Articular chondrocyte of knee joint (primary cell): ENCODE measurements around the gene XRN2. TPM values are rescaled to one million over a fixed set of nuclear protein-coding genes. Genes with fewer than 3 reads are reported as not detected.

Source experiments
- small RNA-seq: library from RNA; depleted of rRNA; stranded (forward); fragments of <200 nt; gene quantifications from one replicate; pipeline ENCODE3, GENCODE V24; 2012
- total RNA-seq: library from RNA; depleted of rRNA; stranded (reverse); fragments of >200 nt; gene quantifications from 2 replicates; pipeline ENCODE4 v1.2.3, GENCODE V29; 2012

Gene XRN2
- 103 and 124 TPM in 2 replicates for total RNA-seq

DNA sequence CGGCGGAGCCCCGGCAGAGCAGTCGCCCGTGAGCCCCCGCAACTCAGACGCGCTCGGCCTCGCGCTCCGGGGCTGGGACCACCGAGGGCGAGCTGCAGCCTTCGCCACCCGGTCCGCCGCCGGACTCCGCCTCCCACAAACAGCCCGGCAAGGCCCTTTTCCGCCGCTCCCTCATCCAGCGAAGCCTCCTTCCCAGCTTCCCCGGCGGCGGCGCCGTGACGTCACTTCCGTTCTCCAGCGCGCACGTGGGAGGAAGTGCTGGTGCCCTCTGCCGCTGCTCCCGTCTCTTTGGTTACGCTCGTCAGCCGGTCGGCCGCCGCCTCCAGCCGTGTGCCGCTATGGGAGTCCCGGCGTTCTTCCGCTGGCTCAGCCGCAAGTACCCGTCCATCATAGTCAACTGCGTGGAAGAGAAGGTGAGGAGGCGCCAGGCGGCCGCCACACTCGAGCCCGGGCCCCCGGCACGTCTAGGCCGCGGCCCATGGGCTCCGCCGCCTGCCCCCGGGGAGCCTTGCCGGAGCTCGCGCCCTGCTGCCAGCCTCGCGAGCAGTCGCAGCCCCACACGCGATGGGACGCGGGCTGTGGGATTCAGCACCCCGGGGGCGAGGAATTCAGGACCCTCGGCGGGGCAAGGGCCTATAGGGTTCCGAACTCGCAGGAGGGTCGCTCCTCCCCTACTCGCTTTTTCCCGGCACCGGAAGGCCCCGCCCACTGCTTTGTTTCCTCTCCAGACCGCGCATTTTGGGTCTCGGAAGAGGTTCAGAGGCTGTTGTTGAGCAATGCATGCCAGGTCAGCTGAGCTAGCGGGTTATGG is at the start of gene XRN2:
Gene XRN2, plus strand, starts transcription at position 271 of the 811 bp plus-strand sequence. Its CDS starts 68 bp downstream, at position 339.

GRCh38 chr20:21397341-21398108 is 94.4 kb downstream of the XRN2 start, which contains the start of gene NKX2-4:
TSS of gene NKX2-4 (minus strand) at chr20:21397526. CDS start at chr20:21397399, 127 bp downstream.

Small RNA genes lying within 50 kb of the gene (small RNA-seq; reads per million reads assigned to genes)
- not detected for gene RN7SKP140

Other genes starting within 250 kb of the XRN2 start
- gene LINC00237, start 197.0 kb upstream of the XRN2 start, total RNA-seq, result not detected in 2 replicates
- 44.3 and 56.8 TPM in 2 replicates for gene KIZ, start 177.2 kb upstream of the XRN2 start, total RNA-seq
- not detected in 2 replicates for gene NKX2-4, start 94.2 kb downstream of the XRN2 start, total RNA-seq
- gene NKX2-2, start 210.7 kb downstream of the XRN2 start, total RNA-seq, result not detected in 2 replicates